Fibroblast of mammary gland (primary cell): ENCODE measurements around the gene TNFAIP1.

Source experiments
- DNase-seq: peaks from one replicate; pipeline ENCODE4 v3.0.0-alpha.2; 2010; ENCODE audit warnings: low read depth
- H3K4me3 ChIP-seq: 2 replicates; pipeline ENCODE4 v1.5.1; 2011; ENCODE audit warnings: low read depth, mild to moderate bottlenecking, low read length, moderate library complexity; ENCODE audit not compliant: control insufficient read depth
- TF ChIP-seq, protein P1 (sequence below): conservative IDR thresholded peaks from 2 replicates; pipeline ENCODE4 v1.5.1; 2011; ENCODE audit warnings: low read depth, low read length, inconsistent platforms; ENCODE audit not compliant: control insufficient read depth, insufficient read depth

The TNFAIP1 gene

GRCh38 chr17:28339431-28339830, 3.9 kb downstream of the TNFAIP1 start:
- no peak overlapping the region for H3K4me3 ChIP-seq
- TF ChIP-seq, protein P1, sequence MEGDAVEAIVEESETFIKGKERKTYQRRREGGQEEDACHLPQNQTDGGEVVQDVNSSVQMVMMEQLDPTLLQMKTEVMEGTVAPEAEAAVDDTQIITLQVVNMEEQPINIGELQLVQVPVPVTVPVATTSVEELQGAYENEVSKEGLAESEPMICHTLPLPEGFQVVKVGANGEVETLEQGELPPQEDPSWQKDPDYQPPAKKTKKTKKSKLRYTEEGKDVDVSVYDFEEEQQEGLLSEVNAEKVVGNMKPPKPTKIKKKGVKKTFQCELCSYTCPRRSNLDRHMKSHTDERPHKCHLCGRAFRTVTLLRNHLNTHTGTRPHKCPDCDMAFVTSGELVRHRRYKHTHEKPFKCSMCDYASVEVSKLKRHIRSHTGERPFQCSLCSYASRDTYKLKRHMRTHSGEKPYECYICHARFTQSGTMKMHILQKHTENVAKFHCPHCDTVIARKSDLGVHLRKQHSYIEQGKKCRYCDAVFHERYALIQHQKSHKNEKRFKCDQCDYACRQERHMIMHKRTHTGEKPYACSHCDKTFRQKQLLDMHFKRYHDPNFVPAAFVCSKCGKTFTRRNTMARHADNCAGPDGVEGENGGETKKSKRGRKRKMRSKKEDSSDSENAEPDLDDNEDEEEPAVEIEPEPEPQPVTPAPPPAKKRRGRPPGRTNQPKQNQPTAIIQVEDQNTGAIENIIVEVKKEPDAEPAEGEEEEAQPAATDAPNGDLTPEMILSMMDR, result no peak
- no peak for DNase-seq

- DNase-seq, result no peak
- H3K4me3 ChIP-seq, result no peak overlapping the region
- TF ChIP-seq, protein P1, result no peak
Observed at GRCh38 chr17:28340374-28340773, 4.8 kb downstream of the TNFAIP1 start.

DNA sequence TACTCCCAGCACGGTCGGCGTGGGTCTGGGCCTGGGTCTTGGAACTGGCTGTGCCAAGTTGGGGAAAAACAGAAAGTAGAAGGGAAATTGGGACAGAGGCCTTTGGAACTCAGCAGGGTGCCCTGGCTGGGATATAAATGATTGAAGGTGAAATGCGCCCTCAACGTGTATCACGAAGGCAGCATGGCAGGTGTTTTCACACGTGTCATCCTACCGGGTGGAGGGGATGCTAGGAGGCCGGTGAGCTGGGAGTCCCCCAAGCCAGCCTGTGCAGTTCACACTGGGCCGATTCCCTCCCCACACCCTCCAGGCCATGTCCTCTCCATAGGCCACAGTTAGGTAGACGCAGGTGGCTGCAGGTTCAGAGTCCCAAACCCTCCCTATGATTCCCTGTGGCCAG, 6.0 kb downstream of the TNFAIP1 start:
- no peak for DNase-seq
- no peak overlapping the region for H3K4me3 ChIP-seq
- TF ChIP-seq, protein P1, result no peak

GRCh38 chr17:28342313-28342712, 6.8 kb downstream of the TNFAIP1 start:
- DNase-seq, result no peak
- TF ChIP-seq, protein P1, result no peak
- no peak overlapping the region for H3K4me3 ChIP-seq

DNA sequence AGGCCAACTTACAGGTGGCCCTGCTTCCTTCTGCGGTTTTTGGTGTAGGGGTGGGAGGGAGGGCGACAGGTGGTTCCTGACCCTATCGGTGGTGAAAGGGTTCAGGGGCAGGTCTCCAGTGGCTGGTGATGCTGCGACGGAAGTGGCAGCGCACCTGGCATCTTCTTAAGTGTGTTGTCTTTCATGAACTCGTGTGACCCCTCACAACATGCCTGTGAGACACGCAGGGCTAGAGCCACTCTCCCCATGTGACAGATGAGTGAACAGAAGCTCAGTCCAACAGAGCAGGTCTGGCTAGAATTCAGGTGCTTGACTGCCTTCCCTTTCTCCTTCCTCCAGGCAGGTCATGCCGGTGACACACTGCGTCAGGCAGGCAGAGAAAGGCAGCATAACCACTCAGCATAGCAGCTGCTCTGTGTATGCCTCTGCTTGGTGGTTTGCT, 8.0 kb downstream of the TNFAIP1 start:
- no peak overlapping the region for H3K4me3 ChIP-seq
- TF ChIP-seq, protein P1, result no peak

DNA sequence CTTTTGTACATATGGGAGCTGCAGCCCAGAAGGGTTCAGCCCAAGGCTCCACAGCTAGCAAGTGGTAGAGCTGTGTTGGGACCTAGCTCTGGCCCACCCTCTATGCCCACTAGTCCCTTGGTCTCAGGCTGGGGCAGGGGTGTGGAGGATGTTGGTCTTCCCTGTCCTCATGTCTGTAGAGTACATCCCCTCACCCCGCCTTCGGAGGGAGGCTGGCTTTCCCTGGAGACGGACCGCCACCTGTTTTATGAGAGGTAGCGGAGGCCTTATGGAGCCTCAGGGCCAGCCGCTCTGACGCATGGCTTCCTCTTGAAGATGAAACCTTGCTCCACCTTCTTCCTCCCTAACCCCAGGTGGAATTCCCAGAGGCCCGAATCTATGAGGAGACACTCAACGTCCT, 8.4 kb downstream of the TNFAIP1 start:
- DNase-seq, result no peak
- TF ChIP-seq, protein P1, result no peak
- no peak overlapping the region for H3K4me3 ChIP-seq

More for the DNA sequence above, 8.0 kb downstream of the TNFAIP1 start:
- no peak for DNase-seq

DNA sequence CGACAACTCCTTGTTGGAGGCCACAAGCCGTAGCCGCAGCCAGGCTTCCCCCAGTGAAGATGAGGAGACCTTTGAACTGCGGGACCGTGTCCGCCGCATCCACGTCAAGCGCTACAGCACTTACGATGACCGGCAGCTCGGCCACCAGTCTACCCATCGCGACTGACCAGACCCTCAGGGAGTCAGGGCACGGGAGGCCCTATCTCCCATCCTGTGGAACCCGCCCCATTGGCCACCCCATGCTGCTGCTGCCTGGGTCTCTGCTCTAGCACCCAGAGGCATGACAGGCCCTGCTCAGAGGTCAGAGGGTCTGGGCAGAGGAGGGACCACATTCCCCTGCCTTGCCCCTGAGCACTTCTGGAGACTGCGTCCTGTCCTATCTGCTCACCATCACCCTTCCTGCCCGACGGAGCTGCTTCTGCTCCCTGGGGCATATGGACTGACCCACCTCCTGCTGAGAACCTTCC, 8.9 kb downstream of the TNFAIP1 start:
- H3K4me3 ChIP-seq, result no peak overlapping the region
- DNase-seq, result no peak
- TF ChIP-seq, protein P1, result no peak
